Measurements from ENCODE around the gene SMYD3. TPM values are rescaled to one million over a fixed set of nuclear protein-coding genes. Genes with fewer than 3 reads are reported as not detected.
"Not testable (repeated sequence)": the region's sequence is repeated elsewhere in the genome, so short reads cannot be mapped to it uniquely, and the experiment has no call there.

SMYD3 gene
- total RNA-seq, 1 donor from 2014 or later = 22.3 TPM

- DNase-seq (ENCODE audit: extremely low spot score in 2 of 2) = no peak
- Histone ChIP-seq H3K36me3 (no peaks in the 10 kb centered on the region), H3K4me3 (no peak overlapping the region), H3K9me3 (no peaks in the 10 kb centered on the region), H3K27me3 (no peaks in the 10 kb centered on the region), H3K4me1 (no peaks in the 10 kb centered on the region), H3K27ac (no peak overlapping the region)
- TF ChIP-seq POLR2A (IDR thresholded peaks at IDR 0.05) = no peak
- TF ChIP-seq POLR2AphosphoS5 (IDR thresholded peaks at IDR 0.05; ENCODE audit: insufficient read depth in 1 of 2, low read depth in 1 of 2) = no peak
- TF ChIP-seq, protein P1, sequence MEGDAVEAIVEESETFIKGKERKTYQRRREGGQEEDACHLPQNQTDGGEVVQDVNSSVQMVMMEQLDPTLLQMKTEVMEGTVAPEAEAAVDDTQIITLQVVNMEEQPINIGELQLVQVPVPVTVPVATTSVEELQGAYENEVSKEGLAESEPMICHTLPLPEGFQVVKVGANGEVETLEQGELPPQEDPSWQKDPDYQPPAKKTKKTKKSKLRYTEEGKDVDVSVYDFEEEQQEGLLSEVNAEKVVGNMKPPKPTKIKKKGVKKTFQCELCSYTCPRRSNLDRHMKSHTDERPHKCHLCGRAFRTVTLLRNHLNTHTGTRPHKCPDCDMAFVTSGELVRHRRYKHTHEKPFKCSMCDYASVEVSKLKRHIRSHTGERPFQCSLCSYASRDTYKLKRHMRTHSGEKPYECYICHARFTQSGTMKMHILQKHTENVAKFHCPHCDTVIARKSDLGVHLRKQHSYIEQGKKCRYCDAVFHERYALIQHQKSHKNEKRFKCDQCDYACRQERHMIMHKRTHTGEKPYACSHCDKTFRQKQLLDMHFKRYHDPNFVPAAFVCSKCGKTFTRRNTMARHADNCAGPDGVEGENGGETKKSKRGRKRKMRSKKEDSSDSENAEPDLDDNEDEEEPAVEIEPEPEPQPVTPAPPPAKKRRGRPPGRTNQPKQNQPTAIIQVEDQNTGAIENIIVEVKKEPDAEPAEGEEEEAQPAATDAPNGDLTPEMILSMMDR (IDR thresholded peaks at IDR 0.05) = no peak
- intact Hi-C loops (cut with DNase I) = no loop called here
These were observed 677.9 kb downstream of the SMYD3 start for GRCh38 chr1:245829194-245829593.

DNA sequence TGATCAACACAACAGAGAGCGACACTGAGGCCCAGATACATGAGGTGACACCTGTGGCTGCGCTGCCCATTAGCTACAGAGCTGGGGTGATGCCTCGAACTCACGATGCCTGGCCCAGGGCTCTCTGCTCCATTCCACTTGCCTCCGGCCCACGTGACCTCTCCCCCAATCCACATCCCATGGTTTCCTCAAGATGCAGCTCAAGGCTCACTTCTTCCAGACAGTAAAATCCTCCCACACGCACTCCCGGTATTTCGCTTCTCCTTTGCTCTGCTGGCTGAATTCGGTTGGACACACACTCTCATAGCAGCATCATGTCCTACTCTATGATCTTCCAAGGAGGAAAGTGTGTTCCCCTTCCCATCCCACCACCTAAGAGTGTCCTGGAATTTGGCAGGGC is 679.8 kb downstream of the SMYD3 start:
- TF ChIP-seq, protein P1 (IDR thresholded peaks at IDR 0.05) = no peak
- TF ChIP-seq POLR2A (IDR thresholded peaks at IDR 0.05) (no peak), POLR2AphosphoS5 (IDR thresholded peaks at IDR 0.05; ENCODE audit: insufficient read depth in 1 of 2, low read depth in 1 of 2) (no peak)
- no peaks in the 10 kb centered on the region for H3K36me3 ChIP-seq
- intact Hi-C loops (cut with DNase I) = no loop called here
- no peak overlapping the region for H3K4me3 ChIP-seq
- H3K4me1 ChIP-seq = no peaks in the 10 kb centered on the region
- H3K27me3 ChIP-seq = no peaks in the 10 kb centered on the region
- H3K27ac ChIP-seq = no peak overlapping the region
- DNase-seq (ENCODE audit: extremely low spot score in 2 of 2) = peak in 1 of 2 donors; percentile 77
- H3K9me3 ChIP-seq = no peaks in the 10 kb centered on the region

DNA sequence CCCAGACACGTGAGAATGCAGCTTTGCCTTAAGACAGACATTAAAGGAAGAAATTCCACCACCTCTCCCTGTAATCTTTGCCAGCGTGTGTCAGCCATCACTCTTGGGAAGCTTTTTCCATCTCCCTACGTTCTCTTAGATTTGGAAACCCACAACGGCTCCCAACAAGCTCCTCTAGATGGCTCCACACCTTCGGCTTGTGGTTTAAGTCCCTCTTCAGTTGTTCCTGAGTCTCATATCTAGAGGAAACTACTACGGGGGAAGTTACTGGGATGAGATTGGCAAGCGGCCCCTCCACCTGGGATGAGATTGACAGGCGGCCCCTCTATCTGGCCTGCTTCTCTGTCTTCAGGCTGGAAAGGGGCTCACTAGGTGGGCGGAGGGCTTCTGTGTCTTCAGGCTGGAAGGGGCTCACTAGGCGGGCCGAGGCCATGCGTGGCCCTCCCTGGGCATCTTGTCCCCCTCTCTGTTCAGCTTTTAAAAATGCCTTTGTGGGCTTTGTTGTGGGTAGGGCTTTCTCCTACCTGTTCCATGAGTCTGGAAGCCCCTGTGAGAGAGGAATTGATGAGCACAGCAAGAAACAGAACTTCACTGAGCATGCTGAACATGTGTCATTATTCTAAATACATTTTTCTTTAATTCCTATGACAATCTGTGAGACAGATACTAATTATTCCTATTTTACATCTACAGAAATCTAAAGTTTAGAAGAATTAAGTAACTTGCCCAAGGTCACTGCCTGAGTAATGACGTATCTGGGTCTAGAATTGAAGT is 681.8 kb downstream of the SMYD3 start:
- Histone ChIP-seq H3K27ac (no peak overlapping the region), H3K9me3 (no peaks in the 10 kb centered on the region), H3K27me3 (no peaks in the 10 kb centered on the region), H3K4me3 (no peak overlapping the region), H3K36me3 (no peaks in the 10 kb centered on the region), H3K4me1 (no peaks in the 10 kb centered on the region)
- peak in 1 of 2 donors; percentile 71 for DNase-seq (ENCODE audit: extremely low spot score in 2 of 2)
- intact Hi-C loops (cut with DNase I) = no loop called here
- TF ChIP-seq POLR2A (IDR thresholded peaks at IDR 0.05) (no peak), POLR2AphosphoS5 (IDR thresholded peaks at IDR 0.05; ENCODE audit: insufficient read depth in 1 of 2, low read depth in 1 of 2) (no peak)
- TF ChIP-seq, protein P1 (IDR thresholded peaks at IDR 0.05) = no peak

GRCh38 chr1:245823408-245824147 is 683.5 kb downstream of the SMYD3 start:
- peak in 1 of 2 donors; percentile 54 for DNase-seq (ENCODE audit: extremely low spot score in 2 of 2)
- intact Hi-C loops (cut with DNase I) = no loop called here
- Histone ChIP-seq H3K36me3 (no peaks in the 10 kb centered on the region), H3K27me3 (no peaks in the 10 kb centered on the region), H3K4me3 (no peak overlapping the region), H3K27ac (no peak overlapping the region), H3K9me3 (no peaks in the 10 kb centered on the region), H3K4me1 (no peaks in the 10 kb centered on the region)
- TF ChIP-seq POLR2AphosphoS5 (IDR thresholded peaks at IDR 0.05; ENCODE audit: insufficient read depth in 1 of 2, low read depth in 1 of 2) = no peak
- TF ChIP-seq, protein P1 (IDR thresholded peaks at IDR 0.05) = no peak

DNA sequence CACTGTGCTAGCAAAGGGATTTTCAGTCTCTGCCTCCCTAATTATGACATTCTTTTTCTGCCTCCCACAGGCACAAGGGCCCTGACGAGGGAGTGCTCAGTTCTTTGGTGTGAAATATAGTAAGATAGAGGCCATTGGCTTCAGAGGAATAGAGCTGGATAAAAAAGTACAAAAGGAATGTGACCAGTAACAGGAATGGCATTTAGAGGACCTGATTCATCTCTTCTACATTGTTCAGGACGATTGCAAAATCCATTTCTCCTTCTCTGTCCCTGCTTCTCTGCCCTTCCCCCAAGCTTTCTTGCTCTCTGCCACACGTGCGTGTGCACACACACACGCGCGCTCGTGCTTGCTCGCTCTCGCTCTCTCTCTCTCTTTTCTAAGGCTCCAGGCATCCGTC is 684.1 kb downstream of the SMYD3 start:
- DNase-seq (ENCODE audit: extremely low spot score in 2 of 2) = peak in 1 of 2 donors; percentile 44
- no peaks in the 10 kb centered on the region for H3K4me1 ChIP-seq
- H3K36me3 ChIP-seq = no peaks in the 10 kb centered on the region
- intact Hi-C loops (cut with DNase I) = no loop called here
- H3K27me3 ChIP-seq = no peaks in the 10 kb centered on the region
- no peak overlapping the region for H3K4me3 ChIP-seq
- TF ChIP-seq POLR2AphosphoS5 (IDR thresholded peaks at IDR 0.05; ENCODE audit: insufficient read depth in 1 of 2, low read depth in 1 of 2) = no peak
- TF ChIP-seq, protein P1 (IDR thresholded peaks at IDR 0.05) = no peak
- no peaks in the 10 kb centered on the region for H3K9me3 ChIP-seq
- no peak overlapping the region for H3K27ac ChIP-seq

GRCh38 chr1:245818363-245818762 is 688.7 kb downstream of the SMYD3 start:
- DNase-seq (ENCODE audit: extremely low spot score in 2 of 2); H3K27ac ChIP-seq; H3K9me3 ChIP-seq; H3K36me3 ChIP-seq; intact Hi-C loops (cut with DNase I); H3K4me1 ChIP-seq; H3K27me3 ChIP-seq; H3K4me3 ChIP-seq: not testable (repeated sequence)

GRCh38 chr1:245816496-245816895 is 690.6 kb downstream of the SMYD3 start:
- DNase-seq (ENCODE audit: extremely low spot score in 2 of 2); H3K4me3 ChIP-seq; H3K9me3 ChIP-seq; H3K27me3 ChIP-seq; H3K4me1 ChIP-seq; intact Hi-C loops (cut with DNase I); H3K27ac ChIP-seq; H3K36me3 ChIP-seq: not testable (repeated sequence)
